HepG2 (cell line): ENCODE data around the gene ZC3H7B. TPM values are rescaled to one million over a fixed set of nuclear protein-coding genes. Genes with fewer than 3 reads are reported as not detected.

Source experiments
- ATRX ChIP-seq: sonication (generic); formaldehyde crosslinking; IDR thresholded peaks from 2 replicates; pipeline ENCODE4 v1.4.0; 2020; ENCODE audit warnings: missing genetic modification reagents, borderline replicate concordance
- CEBPB ChIP-seq: IDR thresholded peaks from 2 replicates; pipeline ENCODE4 v1.6.1; 2011; ENCODE audit warnings: low read depth, low read length, improper control_type of control experiment, borderline replicate concordance
- CSRNP2 ChIP-seq: sonication (generic); formaldehyde crosslinking; conservative IDR thresholded peaks from 2 replicates; pipeline ENCODE4 v1.8.0; 2022; ENCODE audit warnings: low read depth, missing genetic modification reagents
- GTF2F1 ChIP-seq: fragments of 150-350 bp; IDR thresholded peaks from 2 replicates; pipeline ENCODE4 v1.6.1; 2014; ENCODE audit warnings: low read length
- LRRFIP1 ChIP-seq: sonication (generic); formaldehyde crosslinking; conservative IDR thresholded peaks from 2 replicates; pipeline ENCODE4 v1.4.0; 2020; ENCODE audit warnings: missing genetic modification reagents
- RXRB ChIP-seq: IDR thresholded peaks from 2 replicates; pipeline ENCODE4 v1.6.1; 2016; ENCODE audit warnings: borderline replicate concordance, missing genetic modification reagents, missing compliant biosample characterization
- SNRNP70 ChIP-seq: fragments of 200-400 bp; formaldehyde crosslinking; IDR thresholded peaks from 2 replicates; pipeline ENCODE4 v1.6.1; 2017; ENCODE audit warnings: mild to moderate bottlenecking, low read depth, low read length, moderate library complexity
- SP4 ChIP-seq: sonication (generic); formaldehyde crosslinking; IDR thresholded peaks from 2 replicates; pipeline ENCODE4 v1.8.1; 2023; ENCODE audit warnings: mild to moderate bottlenecking, missing genetic modification reagents
- TAF15 ChIP-seq: fragments of 200-400 bp; formaldehyde crosslinking; IDR thresholded peaks from one replicate; pipeline ENCODE4 v1.6.1; 2018; ENCODE audit warnings: mild to moderate bottlenecking, low read depth, low read length; ENCODE audit not compliant: poor library complexity, severe bottlenecking
- THAP9 ChIP-seq: sonication (generic); formaldehyde crosslinking; IDR thresholded peaks from 2 replicates; pipeline ENCODE4; 2020; ENCODE audit warnings: missing genetic modification reagents, mild to moderate bottlenecking, borderline replicate concordance
- ZBTB1 ChIP-seq: sonication (generic); formaldehyde crosslinking; IDR thresholded peaks from 2 replicates; pipeline ENCODE4 v1.4.0; 2020; ENCODE audit warnings: missing genetic modification reagents, borderline replicate concordance
- ZNF230 ChIP-seq: sonication (generic); formaldehyde crosslinking; IDR thresholded peaks from 2 replicates; pipeline ENCODE4 v1.4.0; 2020; ENCODE audit warnings: mild to moderate bottlenecking, missing genetic modification reagents
- ZNF543 ChIP-seq: sonication (generic); formaldehyde crosslinking; IDR thresholded peaks from 2 replicates; pipeline ENCODE4 v1.4.0; 2020; ENCODE audit warnings: mild to moderate bottlenecking, missing genetic modification reagents
- ZNF609 ChIP-seq: sonication (generic); formaldehyde crosslinking; IDR thresholded peaks from 2 replicates; pipeline ENCODE4 v1.4.0; 2020; ENCODE audit warnings: mild to moderate bottlenecking, missing genetic modification reagents, borderline replicate concordance
- ZNF839 ChIP-seq: sonication (generic); formaldehyde crosslinking; IDR thresholded peaks from 2 replicates; pipeline ENCODE4 v1.4.0; 2020; ENCODE audit warnings: missing genetic modification reagents, mild to moderate bottlenecking, borderline replicate concordance
- polyA plus RNA-seq, 8 experiments: library from polyadenylated mRNA; depleted of rRNA in 3 of 8; stranded (reverse) in 7 of 8; unstranded in 1 of 8; fragments of >200 nt; fragmentation: Illumina TruSeq in 4 of 8; extraction: Trizol in 4 of 8; gene quantifications; 2 replicates each; pipeline versions ENCODE4 v1.2.1 to v1.2.3, GENCODE V29; 2011 to 2016; ENCODE audit warnings: low read depth in 4 of 8, missing spikeins in 1 of 8, mixed read lengths in 1 of 8; ENCODE audit not compliant: insufficient read depth in 1 of 8
- total RNA-seq, 5 experiments: library from RNA; depleted of rRNA; stranded (reverse); fragments of >200 nt; fragmentation: Illumina TruSeq; extraction: Trizol; gene quantifications; 2 replicates each; pipeline ENCODE4 v1.2.3, GENCODE V29; 2016; ENCODE audit warnings: low read depth in 1 of 5

The ZC3H7B gene
- total and polyA plus RNA-seq, 2 of the 13 experiments (the other 11 are each of a cell fraction or from before 2014, with no cell fraction given) = 26.4 to 37.2 TPM

GRCh38 chr22:41288245-41288946 lies 12.9 kb upstream of the ZC3H7B start (continued):
- TF ChIP-seq SP4 (CRISPR knock-in tag) (no peak; the same call in 1 of the 2 replicates), TAF15 (no peak), ZNF230 (no peak), ZNF839 (no peak), CSRNP2 (CRISPR knock-in tag) (no peak), LRRFIP1 (no peak), ZNF543 (CRISPR knock-in tag) (no peak), RXRB (peak; percentile 75; the same call in 1 of the 2 replicates), SNRNP70 (no peak), ATRX (CRISPR knock-in tag) (no peak), CEBPB (no peak), ZNF609 (CRISPR knock-in tag) (no peak), ZBTB1 (no peak), GTF2F1 (0 out of 2 replicates have a peak, but pooled peaks have one; percentile 52), THAP9 (CRISPR knock-in tag) (no peak)
